ENCODE measurements around the gene NGDN.

DNA sequence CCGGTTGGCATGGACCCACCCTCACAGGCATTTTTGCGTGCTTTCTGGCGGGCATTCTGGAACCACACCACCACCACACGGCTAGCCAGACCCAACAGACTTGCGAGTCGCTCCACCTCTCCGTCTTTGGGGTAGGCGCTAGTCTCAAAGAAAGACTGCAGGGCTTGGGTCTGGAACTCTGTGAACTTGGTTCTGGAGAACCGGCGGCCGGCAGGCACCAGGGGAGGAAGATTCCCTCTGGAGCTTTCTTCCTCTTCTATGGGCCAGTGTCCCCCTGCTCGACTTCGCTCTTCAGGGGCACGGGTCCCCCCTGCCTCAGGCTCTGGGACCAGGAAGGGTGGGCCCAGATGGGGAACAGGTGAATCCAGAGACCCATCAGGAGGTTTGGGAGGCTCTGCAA, 55.5 kb downstream of the NGDN start:
- TF ChIP-seq, protein P1, sequence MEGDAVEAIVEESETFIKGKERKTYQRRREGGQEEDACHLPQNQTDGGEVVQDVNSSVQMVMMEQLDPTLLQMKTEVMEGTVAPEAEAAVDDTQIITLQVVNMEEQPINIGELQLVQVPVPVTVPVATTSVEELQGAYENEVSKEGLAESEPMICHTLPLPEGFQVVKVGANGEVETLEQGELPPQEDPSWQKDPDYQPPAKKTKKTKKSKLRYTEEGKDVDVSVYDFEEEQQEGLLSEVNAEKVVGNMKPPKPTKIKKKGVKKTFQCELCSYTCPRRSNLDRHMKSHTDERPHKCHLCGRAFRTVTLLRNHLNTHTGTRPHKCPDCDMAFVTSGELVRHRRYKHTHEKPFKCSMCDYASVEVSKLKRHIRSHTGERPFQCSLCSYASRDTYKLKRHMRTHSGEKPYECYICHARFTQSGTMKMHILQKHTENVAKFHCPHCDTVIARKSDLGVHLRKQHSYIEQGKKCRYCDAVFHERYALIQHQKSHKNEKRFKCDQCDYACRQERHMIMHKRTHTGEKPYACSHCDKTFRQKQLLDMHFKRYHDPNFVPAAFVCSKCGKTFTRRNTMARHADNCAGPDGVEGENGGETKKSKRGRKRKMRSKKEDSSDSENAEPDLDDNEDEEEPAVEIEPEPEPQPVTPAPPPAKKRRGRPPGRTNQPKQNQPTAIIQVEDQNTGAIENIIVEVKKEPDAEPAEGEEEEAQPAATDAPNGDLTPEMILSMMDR (IDR thresholded peaks at IDR 0.05; ENCODE audit: poor library complexity) = no peak
- TF ChIP-seq EZH2 (IDR thresholded peaks at IDR 0.05; ENCODE audit: borderline replicate concordance) = no peak
